Prostate gland (tissue), 2 donors: ENCODE data around the gene NRXN3.

Experiments used
- POLR2A ChIP-seq: fragments of 450-650 bp; IDR thresholded peaks from one replicate; pipeline ENCODE4 v1.6.1; 2016; ENCODE audit warnings: antibody characterized with exemption, mild to moderate bottlenecking
- POLR2AphosphoS5 ChIP-seq: sonication (generic); formaldehyde crosslinking; IDR thresholded peaks from one replicate; pipeline ENCODE4 v1.6.1; 2017; ENCODE audit warnings: antibody characterized with exemption
- TF ChIP-seq, protein P1 (sequence below), 4 experiments: fragments of 200-600 bp in 2 of 4; fragments of 450-650 bp in 2 of 4; sonication (generic) in 2 of 4; IDR thresholded peaks; 1 replicate in 3 of 4; 2 replicates in 1 of 4; pipeline ENCODE4 v1.5.1; 2016 to 2019; ENCODE audit warnings: antibody characterized with exemption in 4 of 4, mild to moderate bottlenecking in 2 of 4, moderate library complexity in 2 of 4

DNA sequence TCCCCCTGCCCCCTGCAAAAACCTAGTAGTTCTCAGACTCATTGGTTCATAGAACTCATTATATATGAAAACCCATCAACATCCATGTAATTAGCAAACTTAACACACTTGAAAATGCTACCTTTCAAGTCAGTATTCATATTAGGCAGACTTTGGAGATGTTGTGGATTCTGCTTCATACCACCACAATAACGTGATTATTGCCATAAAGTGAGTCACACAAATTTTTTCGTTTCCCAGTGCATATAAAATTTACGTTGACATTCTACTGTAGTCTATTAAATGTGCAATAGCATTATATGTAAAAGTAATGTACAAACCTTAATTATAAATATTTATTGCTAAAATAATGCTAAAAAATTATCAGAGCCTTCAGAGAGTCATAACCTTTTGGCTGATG lies 1387.1 kb downstream of the NRXN3 start:
- TF ChIP-seq, protein P1, sequence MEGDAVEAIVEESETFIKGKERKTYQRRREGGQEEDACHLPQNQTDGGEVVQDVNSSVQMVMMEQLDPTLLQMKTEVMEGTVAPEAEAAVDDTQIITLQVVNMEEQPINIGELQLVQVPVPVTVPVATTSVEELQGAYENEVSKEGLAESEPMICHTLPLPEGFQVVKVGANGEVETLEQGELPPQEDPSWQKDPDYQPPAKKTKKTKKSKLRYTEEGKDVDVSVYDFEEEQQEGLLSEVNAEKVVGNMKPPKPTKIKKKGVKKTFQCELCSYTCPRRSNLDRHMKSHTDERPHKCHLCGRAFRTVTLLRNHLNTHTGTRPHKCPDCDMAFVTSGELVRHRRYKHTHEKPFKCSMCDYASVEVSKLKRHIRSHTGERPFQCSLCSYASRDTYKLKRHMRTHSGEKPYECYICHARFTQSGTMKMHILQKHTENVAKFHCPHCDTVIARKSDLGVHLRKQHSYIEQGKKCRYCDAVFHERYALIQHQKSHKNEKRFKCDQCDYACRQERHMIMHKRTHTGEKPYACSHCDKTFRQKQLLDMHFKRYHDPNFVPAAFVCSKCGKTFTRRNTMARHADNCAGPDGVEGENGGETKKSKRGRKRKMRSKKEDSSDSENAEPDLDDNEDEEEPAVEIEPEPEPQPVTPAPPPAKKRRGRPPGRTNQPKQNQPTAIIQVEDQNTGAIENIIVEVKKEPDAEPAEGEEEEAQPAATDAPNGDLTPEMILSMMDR (IDR thresholded peaks at IDR 0.05), result no peak
- TF ChIP-seq POLR2A (no peak), POLR2AphosphoS5 (no peak)
